ENCODE results near the gene RAB11FIP4.

RAB11FIP4 gene

GRCh38 chr17:31560616-31561235 is 169.3 kb downstream of the RAB11FIP4 start:
- FAIRE-seq (no peak), DNase-seq (ENCODE audit: insufficient read length, low spot score) (no peak)

GRCh38 chr17:31561469-31562375 is 170.2 kb downstream of the RAB11FIP4 start:
- FAIRE-seq (no peak), DNase-seq (ENCODE audit: insufficient read length, low spot score) (no peak)

- no peak for FAIRE-seq
- no peak for DNase-seq (ENCODE audit: insufficient read length, low spot score)
Observed at GRCh38 chr17:31562376-31562840, 170.9 kb downstream of the RAB11FIP4 start.

GRCh38 chr17:31564291-31564690 is 172.8 kb downstream of the RAB11FIP4 start:
- DNase-seq (ENCODE audit: insufficient read length, low spot score) (no peak), FAIRE-seq (no peak)

GRCh38 chr17:31564883-31565301 is 173.4 kb downstream of the RAB11FIP4 start:
- DNase-seq (ENCODE audit: insufficient read length, low spot score) (no peak), FAIRE-seq (no peak)

- DNase-seq (ENCODE audit: insufficient read length, low spot score) (no peak), FAIRE-seq (no peak)
Observed at GRCh38 chr17:31565652-31566051, 174.2 kb downstream of the RAB11FIP4 start.

- FAIRE-seq = no peak
- no peak for DNase-seq (ENCODE audit: insufficient read length, low spot score)
Observed at GRCh38 chr17:31566247-31566991, 174.9 kb downstream of the RAB11FIP4 start.

GRCh38 chr17:31566992-31567373 is 175.5 kb downstream of the RAB11FIP4 start:
- FAIRE-seq = no peak
- DNase-seq (ENCODE audit: insufficient read length, low spot score) = no peak

GRCh38 chr17:31568121-31568520 is 176.6 kb downstream of the RAB11FIP4 start:
- DNase-seq (ENCODE audit: insufficient read length, low spot score) = no peak
- no peak for FAIRE-seq

- FAIRE-seq = no peak
Observed at GRCh38 chr17:31568539-31568938, 177.1 kb downstream of the RAB11FIP4 start.

GRCh38 chr17:31570231-31570630 is 178.8 kb downstream of the RAB11FIP4 start:
- no peak for FAIRE-seq

More at GRCh38 chr17:31568539-31568938, 177.1 kb downstream of the RAB11FIP4 start:
- no peak for DNase-seq (ENCODE audit: insufficient read length, low spot score)

GRCh38 chr17:31570951-31571892 is 179.7 kb downstream of the RAB11FIP4 start:
- no peak for DNase-seq (ENCODE audit: insufficient read length, low spot score)
- FAIRE-seq = no peak

More at GRCh38 chr17:31570231-31570630, 178.8 kb downstream of the RAB11FIP4 start:
- no peak for DNase-seq (ENCODE audit: insufficient read length, low spot score)

- DNase-seq (ENCODE audit: insufficient read length, low spot score) = no peak
Observed at GRCh38 chr17:31572341-31572740, 180.9 kb downstream of the RAB11FIP4 start.

GRCh38 chr17:31573047-31573446 is 181.6 kb downstream of the RAB11FIP4 start:
- FAIRE-seq (no peak), DNase-seq (ENCODE audit: insufficient read length, low spot score) (no peak)

More at GRCh38 chr17:31572341-31572740, 180.9 kb downstream of the RAB11FIP4 start:
- no peak for FAIRE-seq

GRCh38 chr17:31573861-31574260 is 182.4 kb downstream of the RAB11FIP4 start:
- no peak for DNase-seq (ENCODE audit: insufficient read length, low spot score)
- FAIRE-seq = no peak

GRCh38 chr17:31574458-31574857 is 183.0 kb downstream of the RAB11FIP4 start:
- FAIRE-seq = no peak
- DNase-seq (ENCODE audit: insufficient read length, low spot score) = no peak

- no peak for FAIRE-seq
- DNase-seq (ENCODE audit: insufficient read length, low spot score) = no peak
Observed at GRCh38 chr17:31575043-31575442, 183.6 kb downstream of the RAB11FIP4 start.

- no peak for DNase-seq (ENCODE audit: insufficient read length, low spot score)
- FAIRE-seq = no peak
Observed at GRCh38 chr17:31579265-31579664, 187.8 kb downstream of the RAB11FIP4 start.

- FAIRE-seq = no peak
Observed at GRCh38 chr17:31580316-31580705, 188.8 kb downstream of the RAB11FIP4 start.

More at GRCh38 chr17:31580316-31580705, 188.8 kb downstream of the RAB11FIP4 start:
- no peak for DNase-seq (ENCODE audit: insufficient read length, low spot score)
